ENCODE data around the gene TRMT1. TPM values are rescaled to one million over a fixed set of nuclear protein-coding genes. Genes with fewer than 3 reads are reported as not detected.

TRMT1 gene
- total RNA-seq, 1 donor from 2014 or later: 153 TPM

GRCh38 chr19:13127051-13127450 lies 10.5 kb upstream of the TRMT1 start:
- Mint-ChIP-seq H3K4me3 (no peak overlapping the region), H3K9me3 (no peaks in the 10 kb centered on the region), H3K27ac (no peak overlapping the region), H3K36me3 (ENCODE audit: low read depth) (peaks cover 35% of the 10 kb centered on the region), H3K27me3 (no peaks in the 10 kb centered on the region), H3K4me1 (peaks cover 29% of the 10 kb centered on the region)
- intact Hi-C loops (cut with micrococcal nuclease): no loop called here
- no peak for DNase-seq

GRCh38 chr19:13122980-13123957 lies 6.7 kb upstream of the TRMT1 start:
- Mint-ChIP-seq H3K36me3 (ENCODE audit: low read depth) (peaks cover 35% of the 10 kb centered on the region), H3K4me3 (no peak overlapping the region), H3K27ac (peak overlapping the region; percentile 12), H3K4me1 (peaks cover 33% of the 10 kb centered on the region), H3K27me3 (no peaks in the 10 kb centered on the region), H3K9me3 (no peaks in the 10 kb centered on the region)
- no peak for DNase-seq
- intact Hi-C loops (cut with micrococcal nuclease): no loop called here

- H3K27me3 Mint-ChIP-seq: no peaks in the 10 kb centered on the region
- H3K36me3 Mint-ChIP-seq (ENCODE audit: low read depth): peaks cover 38% of the 10 kb centered on the region
- no peaks in the 10 kb centered on the region for H3K9me3 Mint-ChIP-seq
- no peak for DNase-seq
- peak overlapping the region; percentile 12 for H3K4me3 Mint-ChIP-seq
- H3K4me1 Mint-ChIP-seq: peaks cover 27% of the 10 kb centered on the region
- peak overlapping the region; percentile 2 for H3K27ac Mint-ChIP-seq
- intact Hi-C loops (cut with micrococcal nuclease): no loop called here
Observed at GRCh38 chr19:13122275-13122878, 5.8 kb upstream of the TRMT1 start.

- DNase-seq: no peak
- Mint-ChIP-seq H3K27me3 (no peaks in the 10 kb centered on the region), H3K36me3 (ENCODE audit: low read depth) (peaks cover 36% of the 10 kb centered on the region), H3K4me1 (peaks cover 30% of the 10 kb centered on the region), H3K4me3 (no peak overlapping the region), H3K9me3 (no peaks in the 10 kb centered on the region), H3K27ac (peak overlapping the region; percentile 2)
- intact Hi-C loops (cut with micrococcal nuclease): no loop called here
Observed at GRCh38 chr19:13121551-13122274, 5.2 kb upstream of the TRMT1 start.

GRCh38 chr19:13120817-13121216 lies 4.3 kb upstream of the TRMT1 start:
- intact Hi-C loops (cut with micrococcal nuclease): no loop called here
- peaks cover 30% of the 10 kb centered on the region for H3K4me1 Mint-ChIP-seq
- H3K27ac Mint-ChIP-seq: peak overlapping the region; percentile 48

GRCh38 chr19:13120031-13120430 lies 3.5 kb upstream of the TRMT1 start:
- no peaks in the 10 kb centered on the region for H3K9me3 Mint-ChIP-seq
- H3K36me3 Mint-ChIP-seq (ENCODE audit: low read depth): peaks cover 41% of the 10 kb centered on the region
- H3K4me3 Mint-ChIP-seq: peak overlapping the region; percentile 51
- DNase-seq: no peak
- H3K27ac Mint-ChIP-seq: no peak overlapping the region
- intact Hi-C loops (cut with micrococcal nuclease): no loop called here
- peaks cover 36% of the 10 kb centered on the region for H3K4me1 Mint-ChIP-seq
- no peaks in the 10 kb centered on the region for H3K27me3 Mint-ChIP-seq

More at GRCh38 chr19:13120817-13121216, 4.3 kb upstream of the TRMT1 start:
- no peak for DNase-seq
- H3K36me3 Mint-ChIP-seq (ENCODE audit: low read depth): peaks cover 35% of the 10 kb centered on the region
- H3K4me3 Mint-ChIP-seq: no peak overlapping the region
- H3K27me3 Mint-ChIP-seq: no peaks in the 10 kb centered on the region
- no peaks in the 10 kb centered on the region for H3K9me3 Mint-ChIP-seq

- Mint-ChIP-seq H3K27me3 (no peaks in the 10 kb centered on the region), H3K9me3 (no peaks in the 10 kb centered on the region), H3K36me3 (ENCODE audit: low read depth) (peaks cover 40% of the 10 kb centered on the region), H3K4me1 (peaks cover 39% of the 10 kb centered on the region), H3K4me3 (peak overlapping the region; percentile 85), H3K27ac (peak overlapping the region; percentile 87)
- no peak for DNase-seq
- intact Hi-C loops (cut with micrococcal nuclease): no loop called here
Observed at GRCh38 chr19:13119627-13120026, 3.1 kb upstream of the TRMT1 start.

GRCh38 chr19:13118424-13119193 lies 2.1 kb upstream of the TRMT1 start:
- Mint-ChIP-seq H3K4me3 (peak overlapping the region; percentile 85), H3K27me3 (no peaks in the 10 kb centered on the region), H3K4me1 (peaks cover 39% of the 10 kb centered on the region), H3K36me3 (ENCODE audit: low read depth) (peaks cover 44% of the 10 kb centered on the region), H3K9me3 (no peaks in the 10 kb centered on the region), H3K27ac (peak overlapping the region; percentile 87)
- intact Hi-C loops (cut with micrococcal nuclease): loop anchor here (1.0 kb wide), 2 partner anchors 14 to 32 kb away; partner anchors contain the start of genes IER2 and STX10
- DNase-seq: peak; percentile 84

- H3K4me1 Mint-ChIP-seq: peaks cover 39% of the 10 kb centered on the region
Observed at GRCh38 chr19:13117772-13118423, 1.4 kb upstream of the TRMT1 start, which contains the start of gene NACC1. NACC1 (plus strand) TSS chr19:13118264; CDS start chr19:13135208, 16,944 bp downstream.

GRCh38 chr19:13117176-13117771 lies 734 bp upstream of the TRMT1 start:
- DNase-seq: no peak
- peaks cover 38% of the 10 kb centered on the region for H3K36me3 Mint-ChIP-seq (ENCODE audit: low read depth)
- peaks cover 33% of the 10 kb centered on the region for H3K4me1 Mint-ChIP-seq
- H3K9me3 Mint-ChIP-seq: no peaks in the 10 kb centered on the region
- no peaks in the 10 kb centered on the region for H3K27me3 Mint-ChIP-seq
- peak overlapping the region; percentile 97 for H3K4me3 Mint-ChIP-seq
- peak overlapping the region; percentile 97 for H3K27ac Mint-ChIP-seq
- intact Hi-C loops (cut with micrococcal nuclease): no loop called here

More at GRCh38 chr19:13117772-13118423, 1.4 kb upstream of the TRMT1 start, which contains the start of gene NACC1:
- Mint-ChIP-seq H3K9me3 (no peaks in the 10 kb centered on the region), H3K27ac (peak within 1 kb of the TSS; percentile 97), H3K27me3 (no peaks in the 10 kb centered on the region), H3K36me3 (ENCODE audit: low read depth) (peaks cover 37% of the 10 kb centered on the region), H3K4me3 (peak within 1 kb of the TSS; percentile 97)
- intact Hi-C loops (cut with micrococcal nuclease): loop anchor here (1.0 kb wide), 2 partner anchors 14 to 32 kb away; partner anchors contain the start of genes IER2 and STX10
- peak; percentile 98 for DNase-seq

GRCh38 chr19:13115936-13116281 lies 631 bp downstream of the TRMT1 start:
- Mint-ChIP-seq H3K4me1 (peaks cover 25% of the 10 kb centered on the region), H3K27me3 (no peaks in the 10 kb centered on the region), H3K9me3 (no peaks in the 10 kb centered on the region), H3K36me3 (ENCODE audit: low read depth) (peaks cover 34% of the 10 kb centered on the region), H3K4me3 (peak overlapping the region; percentile 97), H3K27ac (peak overlapping the region; percentile 97)
- intact Hi-C loops (cut with micrococcal nuclease): loop anchor here (1.0 kb wide), 1 partner anchor 12 kb away; no protein-coding TSS in a partner anchor
- DNase-seq: no peak

GRCh38 chr19:13112555-13112954 lies 4.0 kb downstream of the TRMT1 start:
- Mint-ChIP-seq H3K4me3 (no peak overlapping the region), H3K27me3 (no peaks in the 10 kb centered on the region), H3K4me1 (peaks cover 11% of the 10 kb centered on the region), H3K36me3 (ENCODE audit: low read depth) (peaks cover 34% of the 10 kb centered on the region), H3K9me3 (no peaks in the 10 kb centered on the region), H3K27ac (no peak overlapping the region)
- no peak for DNase-seq
- intact Hi-C loops (cut with micrococcal nuclease): no loop called here

All from activated CD4-positive, alpha-beta T cell treated with anti-CD3 and anti-CD28 coated beads, Interleukin-2, amount 10 ng/mL, durations not matched to agents 24 days and 14 days (primary cell).